ENCODE data around the gene INSYN1. TPM values are rescaled to one million over a fixed set of nuclear protein-coding genes. Genes with fewer than 3 reads are reported as not detected.

Gene INSYN1
- total and polyA plus RNA-seq, 5 donors from 2014 or later: not detected

GRCh38 chr15:73697033-73697467 lies 56.1 kb downstream of the INSYN1 start:
- Histone ChIP-seq H3K27me3 (ENCODE audit: control insufficient read depth, insufficient read depth, low read length) (peaks cover 12% of the 10 kb centered on the region), H3K4me3 (ENCODE audit: low read depth, low read length) (no peak overlapping the region), H3K4me1 (ENCODE audit: control insufficient read depth, insufficient read depth, low read length, poor library complexity, severe bottlenecking) (peaks cover 15% of the 10 kb centered on the region), H3K36me3 (ENCODE audit: control insufficient read depth, insufficient read depth, low read length) (no peaks in the 10 kb centered on the region), H3K27ac (ENCODE audit: insufficient read depth, low read length, poor library complexity, severe bottlenecking) (no peak overlapping the region), H3K9me3 (ENCODE audit: control insufficient read depth in 2 of 2, low read length in 2 of 2) (no peaks in the 10 kb centered on the region)
- ATAC-seq (ENCODE audit: low read depth in 2 of 2): peak; percentile 88 to 91
- DNase-seq: peak; percentile 41 to 92 (median 65)
- Mint-ChIP-seq H3K36me3 (no peaks in the 10 kb centered on the region), H3K27me3 (peaks cover 11% of the 10 kb centered on the region), H3K27ac (peak overlapping the region in 2 of 3 donors; percentile 60 to 68), H3K4me1 (peaks cover 0 to 27% (median 15%) of the 10 kb centered on the region in 4 donors), H3K9me3 (peaks cover 0 to 2% (median 0%) of the 10 kb centered on the region in 7 donors), H3K4me3 (peak overlapping the region in 2 of 4 donors; percentile 38 to 50)

DNA sequence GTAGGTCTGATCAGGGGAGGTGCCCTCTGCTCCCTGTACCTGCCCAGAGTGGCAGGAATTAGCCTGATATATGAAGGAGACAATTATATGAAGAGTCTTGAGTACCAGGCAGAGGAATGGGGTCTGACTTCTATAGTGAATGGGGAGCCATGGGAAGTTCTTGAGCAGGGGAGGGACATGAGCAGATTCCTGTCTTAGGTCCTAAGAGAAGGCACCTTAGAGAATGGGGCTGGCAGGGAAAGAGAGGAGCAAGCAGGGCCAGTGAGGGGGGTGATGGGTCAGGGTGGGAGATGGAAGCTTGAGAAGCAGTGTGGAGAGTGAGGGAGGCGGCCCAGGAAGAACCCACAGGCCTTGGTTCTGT lies 56.5 kb downstream of the INSYN1 start:
- ATAC-seq (ENCODE audit: low read depth in 2 of 2) (no peak), DNase-seq (no peak)
- peaks cover 11% of the 10 kb centered on the region for H3K27me3 Mint-ChIP-seq
- H3K4me3 Mint-ChIP-seq: peak overlapping the region in 1 of 4 donors; percentile 50
- H3K4me1 Mint-ChIP-seq: peaks cover 0 to 27% (median 15%) of the 10 kb centered on the region in 4 donors
- no peaks in the 10 kb centered on the region for H3K36me3 Mint-ChIP-seq
- Histone ChIP-seq H3K9me3 (ENCODE audit: control insufficient read depth in 2 of 2, low read length in 2 of 2) (no peaks in the 10 kb centered on the region), H3K27ac (ENCODE audit: insufficient read depth, low read length, poor library complexity, severe bottlenecking) (no peak overlapping the region), H3K4me1 (ENCODE audit: control insufficient read depth, insufficient read depth, low read length, poor library complexity, severe bottlenecking) (peaks cover 15% of the 10 kb centered on the region), H3K36me3 (ENCODE audit: control insufficient read depth, insufficient read depth, low read length) (no peaks in the 10 kb centered on the region), H3K4me3 (ENCODE audit: low read depth, low read length) (no peak overlapping the region), H3K27me3 (ENCODE audit: control insufficient read depth, insufficient read depth, low read length) (peaks cover 12% of the 10 kb centered on the region)
- peak overlapping the region in 1 of 3 donors; percentile 68 for H3K27ac Mint-ChIP-seq
- H3K9me3 Mint-ChIP-seq: peaks cover 0 to 2% (median 0%) of the 10 kb centered on the region in 7 donors

DNA sequence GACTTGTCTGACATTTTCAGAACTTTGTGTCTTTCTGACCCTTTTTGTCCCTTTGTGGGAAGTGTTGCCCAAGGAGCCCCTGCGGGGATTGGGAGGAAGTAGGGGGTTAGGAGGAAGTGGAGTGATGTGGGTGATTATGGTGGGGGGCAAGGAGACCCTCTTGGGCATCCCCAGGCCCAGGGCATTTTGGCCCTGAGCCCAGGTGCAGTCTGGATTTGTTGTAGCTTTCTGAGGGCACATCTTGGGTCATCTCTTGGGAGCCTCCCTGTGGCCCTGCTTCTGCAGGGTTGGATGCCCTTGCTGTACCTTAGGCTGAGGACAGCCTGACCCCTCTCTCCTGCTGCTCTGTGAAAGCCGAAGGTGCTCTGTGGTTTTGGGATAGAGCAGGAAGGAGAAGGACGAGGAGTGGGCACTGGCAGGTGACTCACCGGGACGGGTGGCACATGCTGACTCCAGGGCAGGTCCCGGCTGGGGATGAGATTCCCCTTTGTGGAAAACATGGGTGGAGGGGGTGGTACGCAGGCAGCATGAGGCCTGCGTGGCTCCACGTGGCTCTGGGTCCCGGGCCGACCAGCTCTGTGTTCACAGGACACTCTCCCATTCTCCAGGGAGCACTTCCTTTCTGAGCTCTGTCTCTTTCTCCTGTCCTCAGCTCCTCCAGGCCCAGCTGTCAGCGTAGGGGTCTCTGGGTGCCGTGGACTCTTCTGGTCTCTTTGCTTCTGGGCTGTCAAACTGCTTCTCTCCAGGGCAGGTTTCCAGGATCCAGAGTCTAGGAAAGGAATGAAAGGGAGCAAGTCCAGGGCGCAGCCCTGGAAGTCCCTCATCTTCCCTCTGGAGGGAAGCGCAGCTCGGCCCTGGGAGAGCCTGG lies 57.1 kb downstream of the INSYN1 start:
- Histone ChIP-seq H3K27ac (ENCODE audit: insufficient read depth, low read length, poor library complexity, severe bottlenecking) (no peak overlapping the region), H3K4me1 (ENCODE audit: control insufficient read depth, insufficient read depth, low read length, poor library complexity, severe bottlenecking) (peaks cover 15% of the 10 kb centered on the region), H3K4me3 (ENCODE audit: low read depth, low read length) (no peak overlapping the region), H3K9me3 (ENCODE audit: control insufficient read depth in 2 of 2, low read length in 2 of 2) (no peaks in the 10 kb centered on the region), H3K36me3 (ENCODE audit: control insufficient read depth, insufficient read depth, low read length) (no peaks in the 10 kb centered on the region), H3K27me3 (ENCODE audit: control insufficient read depth, insufficient read depth, low read length) (peaks cover 12% of the 10 kb centered on the region)
- Mint-ChIP-seq H3K4me3 (no peak overlapping the region), H3K36me3 (no peaks in the 10 kb centered on the region), H3K27ac (no peak overlapping the region), H3K4me1 (peaks cover 0 to 27% (median 15%) of the 10 kb centered on the region in 4 donors), H3K27me3 (peaks cover 11% of the 10 kb centered on the region), H3K9me3 (peaks cover 0 to 2% (median 0%) of the 10 kb centered on the region in 7 donors)
- no peak for ATAC-seq (ENCODE audit: low read depth in 2 of 2)
- no peak for DNase-seq

DNA sequence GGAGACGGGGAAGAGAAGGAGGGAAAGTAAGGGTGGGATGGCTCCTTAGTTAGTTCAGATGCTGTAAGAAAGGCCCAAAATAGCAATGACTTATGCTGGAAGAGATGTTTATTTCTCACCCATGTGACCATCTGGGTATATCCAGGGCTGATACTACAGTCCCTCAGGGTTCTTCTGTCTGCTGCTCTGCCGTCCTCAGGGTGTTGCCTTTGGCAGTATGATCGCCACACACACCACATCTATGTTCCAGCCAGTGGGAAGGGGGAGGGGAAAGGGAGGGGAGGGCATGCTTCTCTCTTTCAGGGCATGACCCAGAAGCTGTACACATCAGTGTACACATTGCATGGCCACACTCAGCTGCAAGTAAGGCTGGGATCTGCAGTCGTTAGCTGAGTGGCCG lies 58.7 kb downstream of the INSYN1 start:
- Histone ChIP-seq H3K9me3 (ENCODE audit: control insufficient read depth in 2 of 2, low read length in 2 of 2) (no peaks in the 10 kb centered on the region), H3K4me1 (ENCODE audit: control insufficient read depth, insufficient read depth, low read length, poor library complexity, severe bottlenecking) (peaks cover 15% of the 10 kb centered on the region), H3K4me3 (ENCODE audit: low read depth, low read length) (no peak overlapping the region), H3K27ac (ENCODE audit: insufficient read depth, low read length, poor library complexity, severe bottlenecking) (no peak overlapping the region), H3K27me3 (ENCODE audit: control insufficient read depth, insufficient read depth, low read length) (peaks cover 12% of the 10 kb centered on the region), H3K36me3 (ENCODE audit: control insufficient read depth, insufficient read depth, low read length) (no peaks in the 10 kb centered on the region)
- Mint-ChIP-seq H3K4me3 (no peak overlapping the region), H3K4me1 (peaks cover 0 to 27% (median 12%) of the 10 kb centered on the region in 4 donors), H3K36me3 (no peaks in the 10 kb centered on the region), H3K27me3 (peaks cover 7% of the 10 kb centered on the region), H3K27ac (no peak overlapping the region), H3K9me3 (peaks cover 0 to 2% (median 0%) of the 10 kb centered on the region in 7 donors)
- no peak for DNase-seq
- no peak for ATAC-seq (ENCODE audit: low read depth in 2 of 2)

- Histone ChIP-seq H3K4me1 (ENCODE audit: control insufficient read depth, insufficient read depth, low read length, poor library complexity, severe bottlenecking) (peaks cover 4% of the 10 kb centered on the region), H3K9me3 (ENCODE audit: control insufficient read depth in 2 of 2, low read length in 2 of 2) (no peaks in the 10 kb centered on the region), H3K36me3 (ENCODE audit: control insufficient read depth, insufficient read depth, low read length) (no peaks in the 10 kb centered on the region), H3K4me3 (ENCODE audit: low read depth, low read length) (no peak overlapping the region), H3K27me3 (ENCODE audit: control insufficient read depth, insufficient read depth, low read length) (peaks cover 18% of the 10 kb centered on the region), H3K27ac (ENCODE audit: insufficient read depth, low read length, poor library complexity, severe bottlenecking) (no peak overlapping the region)
- Mint-ChIP-seq H3K9me3 (peaks cover 0 to 4% (median 0%) of the 10 kb centered on the region in 7 donors), H3K4me1 (peaks cover 0 to 7% (median under 1%) of the 10 kb centered on the region in 4 donors), H3K36me3 (no peaks in the 10 kb centered on the region), H3K27me3 (peaks cover 10% of the 10 kb centered on the region), H3K4me3 (no peak overlapping the region), H3K27ac (no peak overlapping the region)
- no peak for ATAC-seq (ENCODE audit: low read depth in 2 of 2)
- no peak for DNase-seq
Observed at GRCh38 chr15:73691396-73691795, 61.8 kb downstream of the INSYN1 start.

- H3K36me3 Mint-ChIP-seq: no peaks in the 10 kb centered on the region
Observed at GRCh38 chr15:73688455-73688854, 64.7 kb downstream of the INSYN1 start.

DNA sequence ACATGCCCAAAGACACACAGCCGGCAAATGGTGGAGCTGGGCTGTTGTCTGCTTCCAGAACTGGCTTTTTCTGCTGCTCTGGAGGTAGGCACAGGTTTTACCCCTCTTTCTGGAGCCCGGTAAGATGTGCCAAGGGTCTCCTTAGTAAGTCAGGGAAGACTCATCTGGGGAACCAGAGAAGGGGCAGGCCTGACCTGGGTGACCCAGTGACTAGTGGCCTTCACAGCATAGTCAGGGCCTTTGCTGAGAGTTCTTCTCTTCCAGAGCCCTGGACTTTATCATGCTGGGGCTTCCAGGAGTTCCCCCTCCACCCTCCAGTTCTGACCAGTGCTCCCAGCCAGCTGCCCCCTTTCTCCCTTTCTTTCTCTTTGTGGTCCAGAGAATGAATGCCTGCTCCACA lies 65.8 kb downstream of the INSYN1 start:
- no peaks in the 10 kb centered on the region for H3K36me3 Mint-ChIP-seq
- peaks cover 15% of the 10 kb centered on the region for H3K4me1 ChIP-seq (ENCODE audit: control insufficient read depth, insufficient read depth, low read length, poor library complexity, severe bottlenecking)
- peaks cover 0 to 14% (median under 1%) of the 10 kb centered on the region in 4 donors for H3K4me1 Mint-ChIP-seq
- H3K4me3 ChIP-seq (ENCODE audit: low read depth, low read length): no peak overlapping the region
- H3K27ac ChIP-seq (ENCODE audit: insufficient read depth, low read length, poor library complexity, severe bottlenecking): no peak overlapping the region
- peaks cover 36% of the 10 kb centered on the region for H3K27me3 Mint-ChIP-seq
- H3K27me3 ChIP-seq (ENCODE audit: control insufficient read depth, insufficient read depth, low read length): peaks cover 14% of the 10 kb centered on the region
- no peaks in the 10 kb centered on the region for H3K36me3 ChIP-seq (ENCODE audit: control insufficient read depth, insufficient read depth, low read length)
- no peaks in the 10 kb centered on the region for H3K9me3 ChIP-seq (ENCODE audit: control insufficient read depth in 2 of 2, low read length in 2 of 2)
- no peak overlapping the region for H3K4me3 Mint-ChIP-seq
- ATAC-seq (ENCODE audit: low read depth in 2 of 2) (no peak), DNase-seq (no peak)
- no peak overlapping the region for H3K27ac Mint-ChIP-seq
- peaks cover 0 to 6% (median 0%) of the 10 kb centered on the region in 7 donors for H3K9me3 Mint-ChIP-seq

More at GRCh38 chr15:73688455-73688854, 64.7 kb downstream of the INSYN1 start:
- ATAC-seq (ENCODE audit: low read depth in 2 of 2): no peak
- H3K27me3 Mint-ChIP-seq: peaks cover 25% of the 10 kb centered on the region
- peaks cover 0 to 6% (median 0%) of the 10 kb centered on the region in 7 donors for H3K9me3 Mint-ChIP-seq
- H3K4me1 Mint-ChIP-seq: peaks cover 0 to 11% (median 0%) of the 10 kb centered on the region in 4 donors
- no peak overlapping the region for H3K4me3 Mint-ChIP-seq
- Histone ChIP-seq H3K9me3 (ENCODE audit: control insufficient read depth in 2 of 2, low read length in 2 of 2) (no peaks in the 10 kb centered on the region), H3K4me3 (ENCODE audit: low read depth, low read length) (no peak overlapping the region), H3K36me3 (ENCODE audit: control insufficient read depth, insufficient read depth, low read length) (no peaks in the 10 kb centered on the region), H3K4me1 (ENCODE audit: control insufficient read depth, insufficient read depth, low read length, poor library complexity, severe bottlenecking) (peaks cover 15% of the 10 kb centered on the region), H3K27ac (ENCODE audit: insufficient read depth, low read length, poor library complexity, severe bottlenecking) (no peak overlapping the region), H3K27me3 (ENCODE audit: control insufficient read depth, insufficient read depth, low read length) (peaks cover 16% of the 10 kb centered on the region)
- DNase-seq: no peak
- H3K27ac Mint-ChIP-seq: no peak overlapping the region

Data from CD4-positive, CD25-positive, alpha-beta regulatory T cell (primary cell).